Measurements from ENCODE around the gene TULP3.
A peak's percentile ranks its signal among the peaks of the same experiment; 100 is the strongest.

TULP3 gene

DNA sequence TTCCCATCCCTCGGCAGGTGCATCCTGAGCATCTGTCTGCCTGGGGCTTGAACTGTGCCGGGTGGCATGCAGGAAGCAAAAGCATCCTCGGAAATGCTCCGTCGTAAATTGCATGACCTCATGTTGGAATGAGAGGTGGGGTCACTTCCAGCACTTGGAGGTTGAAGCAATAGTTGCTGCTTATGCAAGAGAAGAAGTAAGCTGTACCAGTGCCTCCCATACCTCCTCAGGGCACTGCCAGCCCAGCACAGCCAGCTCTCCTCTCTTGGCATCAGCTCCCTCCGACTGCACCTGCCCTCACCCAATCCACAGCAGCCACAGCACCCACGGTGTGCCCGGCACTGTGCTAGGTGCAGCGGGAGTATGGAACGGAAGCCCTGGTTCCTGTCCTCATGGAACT is 80.1 kb downstream of the TULP3 start:
- peak; percentile 17 for DNase-seq (ENCODE audit: low read depth)

GRCh38 chr12:2973566-2973965 is 82.9 kb downstream of the TULP3 start:
- DNase-seq (ENCODE audit: low read depth), result no peak

GRCh38 chr12:2974560-2974971 is 83.9 kb downstream of the TULP3 start:
- DNase-seq (ENCODE audit: low read depth), result peak; percentile 42

DNA sequence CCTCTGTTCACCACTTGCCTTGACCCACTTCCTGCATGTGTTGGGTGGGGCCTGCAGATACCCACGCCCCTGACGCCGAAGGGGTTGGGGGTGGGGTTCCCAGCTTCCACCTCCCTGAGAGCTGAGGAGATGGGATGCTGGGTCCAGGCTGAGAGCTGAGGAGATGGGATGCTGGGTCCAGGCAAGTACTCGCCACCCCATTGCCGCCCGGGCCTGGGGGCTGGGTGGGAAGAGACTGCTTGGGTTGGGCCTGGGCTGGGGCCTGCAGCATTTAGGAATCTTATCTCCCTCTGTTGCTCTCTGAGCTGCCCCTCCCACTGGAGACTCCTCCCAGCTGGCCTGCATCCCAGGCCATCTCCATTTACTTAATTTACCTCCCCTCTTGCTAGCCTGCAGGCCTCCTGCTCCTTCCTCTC is 85.9 kb downstream of the TULP3 start:
- DNase-seq (ENCODE audit: low read depth), result no peak

DNA sequence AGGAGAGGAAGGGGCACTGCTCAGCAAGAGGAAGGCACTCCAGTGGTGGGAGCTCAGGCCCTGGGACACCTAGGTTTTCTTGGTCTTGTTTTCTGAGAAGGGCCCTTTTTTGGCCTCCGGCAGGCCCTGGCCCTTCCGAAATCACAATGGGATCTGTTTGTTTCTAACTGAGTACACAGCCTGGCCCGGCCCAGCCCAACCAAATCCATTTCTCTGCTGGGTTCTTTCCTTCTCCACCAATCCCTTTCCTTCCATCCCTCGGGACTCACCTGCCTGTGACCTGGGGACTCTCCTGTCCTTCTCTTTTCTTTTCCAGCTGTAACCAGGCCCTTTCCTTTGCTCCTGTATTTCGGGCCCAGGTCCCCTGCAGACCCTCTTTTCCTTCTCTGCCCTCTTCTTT is 87.1 kb downstream of the TULP3 start:
- no peak for DNase-seq (ENCODE audit: low read depth)

DNA sequence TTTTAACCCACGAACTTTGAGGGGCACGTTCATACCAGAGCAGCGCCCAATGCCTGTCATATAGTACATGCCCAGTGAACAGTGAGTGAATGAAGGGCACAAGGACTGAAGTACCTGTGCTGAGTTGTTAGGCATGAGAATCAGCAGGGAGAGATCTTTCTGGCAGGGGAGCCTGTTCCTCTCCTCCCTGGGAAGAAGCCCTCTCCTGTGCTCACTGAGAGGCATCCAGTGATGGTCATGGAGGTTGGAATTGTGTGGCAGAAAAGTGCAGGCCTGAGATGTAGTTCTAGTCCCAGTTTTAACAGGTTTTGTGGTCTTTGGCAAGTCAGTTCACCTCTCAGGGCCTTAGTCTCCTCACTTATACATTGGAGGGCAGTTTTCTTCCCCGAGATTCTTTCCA is 89.1 kb downstream of the TULP3 start:
- no peak for DNase-seq (ENCODE audit: low read depth)

GRCh38 chr12:2980630-2981029 is 89.9 kb downstream of the TULP3 start:
- DNase-seq (ENCODE audit: low read depth), result no peak

- DNase-seq (ENCODE audit: low read depth), result no peak
These were observed 91.7 kb downstream of the TULP3 start for GRCh38 chr12:2982361-2982760.

DNA sequence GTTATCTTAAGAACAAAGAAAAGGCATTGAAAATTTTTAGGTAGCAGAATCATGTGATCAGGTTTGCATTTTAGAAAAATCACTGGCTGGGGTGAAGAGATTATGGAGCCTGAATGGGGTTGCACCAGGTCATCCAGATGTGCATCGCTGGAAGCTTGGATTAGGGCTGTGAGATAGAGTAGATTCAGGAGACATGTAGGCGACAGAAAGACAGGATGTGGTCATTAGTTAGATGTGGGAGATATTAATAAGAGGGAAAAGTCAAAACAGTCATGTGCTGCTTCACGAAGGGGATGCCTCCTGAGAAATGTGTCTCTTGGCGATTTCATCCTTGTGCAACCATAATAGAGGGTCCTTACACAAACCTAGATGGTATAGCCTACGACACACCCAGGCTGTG is 93.6 kb downstream of the TULP3 start:
- DNase-seq (ENCODE audit: low read depth), result no peak

- DNase-seq (ENCODE audit: low read depth), result no peak
These were observed 94.0 kb downstream of the TULP3 start for GRCh38 chr12:2984698-2985097.

GRCh38 chr12:2986876-2987275 is 96.2 kb downstream of the TULP3 start:
- DNase-seq (ENCODE audit: low read depth), result no peak

GRCh38 chr12:2988494-2988893 is 97.8 kb downstream of the TULP3 start:
- DNase-seq (ENCODE audit: low read depth), result no peak

Measured in iris pigment epithelial cell (primary cell).